Measurements from ENCODE around the gene DEXI. TPM values are rescaled to one million over a fixed set of nuclear protein-coding genes. Genes with fewer than 3 reads are reported as not detected.

Gene DEXI
- total RNA-seq, 2 donors from 2014 or later: 31.5 to 32.0 TPM

DNA sequence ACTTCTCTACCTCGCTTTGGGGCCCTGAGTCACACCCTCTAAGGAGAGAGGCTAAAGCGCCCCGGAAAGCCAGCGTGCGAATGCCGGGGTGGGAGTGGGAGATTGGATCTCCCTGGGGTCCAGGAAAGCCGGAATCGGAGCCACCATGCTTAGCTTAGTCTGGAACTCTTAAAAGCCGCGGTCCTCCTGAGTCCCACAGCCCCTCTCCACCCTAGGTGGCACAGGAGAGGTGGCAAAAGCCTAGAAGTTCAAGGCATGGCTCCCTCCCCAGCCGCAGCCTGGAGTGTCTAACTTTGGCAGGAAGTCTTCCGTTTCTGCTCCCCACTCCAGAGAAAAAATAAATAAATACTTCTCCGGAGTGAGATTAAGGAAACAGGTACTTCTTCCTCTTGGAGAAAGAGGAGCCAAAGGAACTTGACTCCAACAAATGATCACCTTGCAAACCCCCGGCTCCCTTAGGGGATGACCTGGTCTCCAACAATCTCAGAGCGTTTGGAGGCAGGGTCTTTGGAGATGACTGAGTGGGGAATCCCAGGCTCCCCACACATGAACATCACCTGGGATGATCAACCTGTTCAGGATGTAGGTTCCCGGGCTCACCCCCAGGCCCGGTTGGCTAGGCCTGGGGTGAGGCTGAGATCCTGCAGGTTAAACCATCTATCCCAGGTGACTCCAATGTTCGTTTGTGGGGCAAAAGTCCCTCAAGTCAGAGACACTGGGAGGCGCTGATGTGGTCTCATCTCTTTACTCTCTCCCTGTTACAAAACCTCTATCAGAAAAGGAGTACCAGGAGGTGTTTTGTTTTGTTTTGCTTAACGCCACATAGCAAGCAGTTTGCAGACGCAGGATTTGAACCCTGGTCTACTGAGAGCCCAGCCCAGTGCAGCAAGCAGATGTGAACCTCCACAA is 62.3 kb downstream of the DEXI start:
- 78 to 87% methylated on average over 6 to 21 of the region's 21 CpGs for WGBS, 2 experiments (ENCODE audit: insufficient coverage in 1 of 2, insufficient read length in 1 of 2)
- H3K36me3 ChIP-seq (ENCODE audit: control insufficient read depth, insufficient read depth, low read length): no peaks in the 10 kb centered on the region
- H3K9me3 Mint-ChIP-seq: no peaks in the 10 kb centered on the region
- H3K27me3 Mint-ChIP-seq (ENCODE audit: insufficient read depth): peaks cover 47% of the 10 kb centered on the region
- H3K27me3 ChIP-seq (ENCODE audit: control insufficient read depth, insufficient read depth, low read length, poor library complexity, severe bottlenecking): peaks cover 62% of the 10 kb centered on the region
- H3K9ac ChIP-seq (ENCODE audit: extremely low read depth, low read length, poor library complexity, severe bottlenecking): no peak overlapping the region
- no peaks in the 10 kb centered on the region for H3K4me1 Mint-ChIP-seq
- no peaks in the 10 kb centered on the region for H3K9me3 ChIP-seq (ENCODE audit: control insufficient read depth, low read length)
- no peak overlapping the region for H3K4me3 ChIP-seq (ENCODE audit: low read length)
- H3K27ac Mint-ChIP-seq: no peak overlapping the region
- DNase-seq: no peak
- no peaks in the 10 kb centered on the region for H3K4me1 ChIP-seq (ENCODE audit: control insufficient read depth, insufficient read depth, low read length)
- no peaks in the 10 kb centered on the region for H3K36me3 Mint-ChIP-seq (ENCODE audit: low read depth)
- H3K27ac ChIP-seq (ENCODE audit: low read depth, low read length): no peak overlapping the region
- TF ChIP-seq, protein P1, sequence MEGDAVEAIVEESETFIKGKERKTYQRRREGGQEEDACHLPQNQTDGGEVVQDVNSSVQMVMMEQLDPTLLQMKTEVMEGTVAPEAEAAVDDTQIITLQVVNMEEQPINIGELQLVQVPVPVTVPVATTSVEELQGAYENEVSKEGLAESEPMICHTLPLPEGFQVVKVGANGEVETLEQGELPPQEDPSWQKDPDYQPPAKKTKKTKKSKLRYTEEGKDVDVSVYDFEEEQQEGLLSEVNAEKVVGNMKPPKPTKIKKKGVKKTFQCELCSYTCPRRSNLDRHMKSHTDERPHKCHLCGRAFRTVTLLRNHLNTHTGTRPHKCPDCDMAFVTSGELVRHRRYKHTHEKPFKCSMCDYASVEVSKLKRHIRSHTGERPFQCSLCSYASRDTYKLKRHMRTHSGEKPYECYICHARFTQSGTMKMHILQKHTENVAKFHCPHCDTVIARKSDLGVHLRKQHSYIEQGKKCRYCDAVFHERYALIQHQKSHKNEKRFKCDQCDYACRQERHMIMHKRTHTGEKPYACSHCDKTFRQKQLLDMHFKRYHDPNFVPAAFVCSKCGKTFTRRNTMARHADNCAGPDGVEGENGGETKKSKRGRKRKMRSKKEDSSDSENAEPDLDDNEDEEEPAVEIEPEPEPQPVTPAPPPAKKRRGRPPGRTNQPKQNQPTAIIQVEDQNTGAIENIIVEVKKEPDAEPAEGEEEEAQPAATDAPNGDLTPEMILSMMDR (conservative IDR thresholded peaks at IDR 0.05): no peak
- no peak overlapping the region for H3K4me3 Mint-ChIP-seq

Other genes starting within 250 kb of the DEXI start
- gene TEKT5, start 247.5 kb downstream of the DEXI start, total RNA-seq: under 1 TPM in 1 of 2 donors, not detected in 1; 0.31 TPM
- gene NUBP1, start 198.6 kb downstream of the DEXI start, total RNA-seq: 10 to 100 TPM; 22.4 to 26.3 TPM
- gene TVP23A, start 123.7 kb downstream of the DEXI start, total RNA-seq: 10 to 100 TPM in 1 of 2 donors, 1 to 10 TPM in 1; 7.6 to 13.6 TPM
- under 1 TPM in 1 of 2 donors, not detected in 1; 0.26 TPM for gene CIITA, start 65.3 kb downstream of the DEXI start, total RNA-seq
- 10 to 100 TPM; 19.5 to 28.3 TPM for gene CLEC16A, start 2.1 kb upstream of the DEXI start, total RNA-seq

All from endodermal cell (in vitro differentiated cells).